HEK293T (cell line): ENCODE results near the gene PTGDR2.
"Not testable (repeated sequence)": the region's sequence is repeated elsewhere in the genome, so short reads cannot be mapped to it uniquely, and the experiment has no call there.

Source experiments
- CTCF ChIA-PET: fragments of 350-600 bp; formaldehyde crosslinking; extraction: SDS; loops from one replicate; lab custom pipeline; 2021; ENCODE audit warnings: antibody characterized with exemption, inconsistent platforms; lab: Yijun Ruan, JAX
- POLR2A ChIA-PET: fragments of 350-600 bp; formaldehyde crosslinking; extraction: SDS; loops from one replicate; lab custom pipeline; 2020; ENCODE audit warnings: antibody characterized with exemption, inconsistent platforms; lab: Yijun Ruan, JAX
- DNase-seq: peaks from one replicate; pipeline ENCODE4 v3.0.0; 2012; ENCODE audit warnings: mixed read lengths; ENCODE audit errors: extremely low spot score
- ARNT ChIP-seq: fragments of 450-650 bp; IDR thresholded peaks from 2 replicates; pipeline ENCODE4 v1.6.1; 2017; ENCODE audit warnings: mild to moderate bottlenecking
- BHLHE40 ChIP-seq: fragments of 450-650 bp; IDR thresholded peaks from 2 replicates; pipeline ENCODE4 v1.6.1; 2016; ENCODE audit warnings: mild to moderate bottlenecking, moderate library complexity, borderline replicate concordance
- CTBP1 ChIP-seq: fragments of 450-650 bp; IDR thresholded peaks from 2 replicates; pipeline ENCODE4 v1.6.1; 2016; ENCODE audit warnings: borderline replicate concordance
- ELF4 ChIP-seq: fragments of 450-650 bp; IDR thresholded peaks from 2 replicates; pipeline ENCODE4 v1.6.1; 2017; ENCODE audit warnings: antibody characterized with exemption
- FOXA1 ChIP-seq: fragments of 450-650 bp; IDR thresholded peaks from 2 replicates; pipeline ENCODE4 v1.6.1; 2016; ENCODE audit warnings: mild to moderate bottlenecking
- FOXK2 ChIP-seq: fragments of 450-650 bp; IDR thresholded peaks from 2 replicates; pipeline ENCODE4 v1.6.1; 2016; ENCODE audit warnings: mild to moderate bottlenecking
- FOXM1 ChIP-seq: fragments of 450-650 bp; IDR thresholded peaks from 2 replicates; pipeline ENCODE4 v1.6.1; 2017; ENCODE audit warnings: mild to moderate bottlenecking, borderline replicate concordance
- HDGF ChIP-seq: fragments of 450-650 bp; IDR thresholded peaks from 2 replicates; pipeline ENCODE4 v1.6.1; 2017; ENCODE audit warnings: antibody characterized with exemption, borderline replicate concordance
- L3MBTL2 ChIP-seq: fragments of 450-650 bp; conservative IDR thresholded peaks from 2 replicates; pipeline ENCODE4 v1.6.1; 2016; ENCODE audit warnings: mild to moderate bottlenecking
- LEF1 ChIP-seq: fragments of 450-650 bp; IDR thresholded peaks from 2 replicates; pipeline ENCODE4 v1.6.1; 2017; ENCODE audit warnings: mild to moderate bottlenecking, borderline replicate concordance
- NFRKB ChIP-seq: fragments of 450-650 bp; IDR thresholded peaks from 2 replicates; pipeline ENCODE4 v1.6.1; 2016; ENCODE audit warnings: mild to moderate bottlenecking, moderate library complexity
- PKNOX1 ChIP-seq: fragments of 450-650 bp; IDR thresholded peaks from 2 replicates; pipeline ENCODE4 v1.6.1; 2016
- SP1 ChIP-seq: fragments of 450-650 bp; IDR thresholded peaks from 2 replicates; pipeline ENCODE4 v1.6.1; 2017
- SUZ12 ChIP-seq: fragments of 450-650 bp; IDR thresholded peaks from 2 replicates; pipeline ENCODE4 v1.6.1; 2016; ENCODE audit warnings: mild to moderate bottlenecking
- TARDBP ChIP-seq: fragments of 450-650 bp; IDR thresholded peaks from 2 replicates; pipeline ENCODE4 v1.6.1; 2016
- ZNF384 ChIP-seq: fragments of 450-650 bp; IDR thresholded peaks from 2 replicates; pipeline ENCODE4 v1.6.1; 2016

The PTGDR2 gene

GRCh38 chr11:60830478-60831142, 25.1 kb downstream of the PTGDR2 start:
- no peak for TF ChIP-seq FOXK2
- no peak for TF ChIP-seq HDGF
- TF ChIP-seq LEF1, result no peak
- TF ChIP-seq CTBP1, result no peak
- TF ChIP-seq NFRKB, result no peak
- TF ChIP-seq ELF4, result no peak
- TF ChIP-seq PKNOX1, result no peak
- TF ChIP-seq ARNT, result no peak
- TF ChIP-seq L3MBTL2, result no peak
- no peak for TF ChIP-seq FOXA1
- no peak for TF ChIP-seq BHLHE40
- TF ChIP-seq ZNF384, result no peak
- no peak for TF ChIP-seq TARDBP
- no peak for TF ChIP-seq SP1
- POLR2A ChIA-PET, result interaction anchor here (1.2 kb wide), 1 partner anchor 77 kb away, joined by 3 read pairs; no protein-coding TSS in a partner anchor
- DNase-seq, result no peak
- CTCF ChIA-PET, result interaction anchor here (0.6 to 2.6 kb wide), 11 partner anchors 10 to 554 kb away, joined by 3 to 31 read pairs (median 5); no protein-coding TSS in a partner anchor

- ChIA-PET POLR2A (no interaction called here), CTCF (no interaction called here)
- TF ChIP-seq NFRKB, result no peak
- TF ChIP-seq PKNOX1, result no peak
- no peak for TF ChIP-seq SP1
- no peak for TF ChIP-seq FOXA1
- no peak for TF ChIP-seq LEF1
- TF ChIP-seq SUZ12, result no peak
- TF ChIP-seq HDGF, result no peak
- no peak for TF ChIP-seq TARDBP
- no peak for TF ChIP-seq ELF4
- no peak for DNase-seq
Observed at GRCh38 chr11:60825790-60826189, 30.0 kb downstream of the PTGDR2 start.

- CTCF ChIA-PET, result no interaction called here
- POLR2A ChIA-PET, result no interaction called here
- DNase-seq, result no peak
Observed at GRCh38 chr11:60825118-60825517, 30.6 kb downstream of the PTGDR2 start.

GRCh38 chr11:60823745-60824306, 31.9 kb downstream of the PTGDR2 start:
- POLR2A ChIA-PET, CTCF ChIA-PET, DNase-seq: not testable (repeated sequence)

More at GRCh38 chr11:60825118-60825517, 30.6 kb downstream of the PTGDR2 start:
- no peak for TF ChIP-seq L3MBTL2
- no peak for TF ChIP-seq NFRKB
- TF ChIP-seq TARDBP, result no peak
- TF ChIP-seq ZNF384, result no peak
- TF ChIP-seq FOXA1, result no peak
- TF ChIP-seq ELF4, result no peak
- no peak for TF ChIP-seq ARNT
- no peak for TF ChIP-seq PKNOX1
- no peak for TF ChIP-seq FOXK2
- no peak for TF ChIP-seq SP1
- TF ChIP-seq HDGF, result no peak
- TF ChIP-seq LEF1, result no peak
- TF ChIP-seq BHLHE40, result no peak
- no peak for TF ChIP-seq CTBP1
- TF ChIP-seq SUZ12, result no peak
- TF ChIP-seq FOXM1, result no peak

GRCh38 chr11:60821827-60822599, 33.7 kb downstream of the PTGDR2 start:
- no peak for DNase-seq
- ChIA-PET CTCF (interaction anchor here (0.6 kb wide), 1 partner anchor 301 kb away, joined by 4 read pairs; no protein-coding TSS in a partner anchor), POLR2A (no interaction called here)
- no peak for TF ChIP-seq SP1
- no peak for TF ChIP-seq LEF1
- TF ChIP-seq FOXA1, result no peak
- TF ChIP-seq ZNF384, result no peak
- no peak for TF ChIP-seq SUZ12
- no peak for TF ChIP-seq FOXK2
- no peak for TF ChIP-seq FOXM1
- TF ChIP-seq NFRKB, result no peak
- no peak for TF ChIP-seq CTBP1
- no peak for TF ChIP-seq HDGF
- no peak for TF ChIP-seq ELF4

- ChIA-PET POLR2A (no interaction called here), CTCF (interaction anchor here (0.6 kb wide), 1 partner anchor 271 kb away, joined by 3 read pairs; no protein-coding TSS in a partner anchor)
- TF ChIP-seq L3MBTL2, result no peak
- DNase-seq, result no peak
Observed at GRCh38 chr11:60818057-60818456, 37.7 kb downstream of the PTGDR2 start.
